Stimulated activated CD4-positive, alpha-beta T cell treated with anti-CD3 and anti-CD28 coated beads, Interleukin-15, amount 100 ng/mL, for 48 hours (primary cell): ENCODE results near the gene SFI1.

Source experiments
- DNase-seq, 2 donors: peaks; one replicate each; pipeline ENCODE4 v3.0.0-alpha.2; 2020; ENCODE audit warnings: low read depth in 2 of 2

Gene SFI1

DNA sequence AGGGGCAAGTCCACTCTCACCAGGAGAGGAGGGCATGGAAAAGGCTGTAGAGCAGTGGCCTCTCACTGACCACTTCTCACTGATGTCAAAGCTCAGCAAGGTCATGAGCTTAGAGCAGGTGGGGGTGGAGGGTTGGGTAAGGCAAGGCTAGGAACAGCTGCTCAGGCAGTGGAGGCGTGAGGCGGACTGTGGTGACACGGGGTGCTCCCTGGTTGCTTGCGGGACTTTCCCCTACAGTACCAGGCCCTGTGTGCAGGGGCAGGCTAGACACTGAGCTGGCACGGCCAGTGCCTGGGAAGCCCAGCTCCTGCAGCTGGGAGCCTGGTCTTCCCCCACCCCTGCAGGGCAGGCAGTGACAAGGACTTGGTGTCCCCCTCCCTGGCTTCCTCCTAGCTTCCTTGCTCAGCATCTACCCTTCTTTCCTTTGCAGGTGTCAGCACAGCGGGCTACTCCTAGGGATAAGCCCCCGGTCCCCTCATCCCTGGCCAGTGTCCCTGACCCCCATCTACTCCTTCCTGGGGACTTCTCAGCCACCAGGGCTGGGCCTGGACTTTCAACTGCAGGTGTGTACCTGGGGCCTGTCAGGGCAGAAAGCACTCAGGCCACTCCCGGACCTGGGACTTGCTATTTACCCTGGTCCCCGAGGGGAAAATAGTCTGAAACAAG, 120.1 kb downstream of the SFI1 start:
- DNase-seq = no peak

DNA sequence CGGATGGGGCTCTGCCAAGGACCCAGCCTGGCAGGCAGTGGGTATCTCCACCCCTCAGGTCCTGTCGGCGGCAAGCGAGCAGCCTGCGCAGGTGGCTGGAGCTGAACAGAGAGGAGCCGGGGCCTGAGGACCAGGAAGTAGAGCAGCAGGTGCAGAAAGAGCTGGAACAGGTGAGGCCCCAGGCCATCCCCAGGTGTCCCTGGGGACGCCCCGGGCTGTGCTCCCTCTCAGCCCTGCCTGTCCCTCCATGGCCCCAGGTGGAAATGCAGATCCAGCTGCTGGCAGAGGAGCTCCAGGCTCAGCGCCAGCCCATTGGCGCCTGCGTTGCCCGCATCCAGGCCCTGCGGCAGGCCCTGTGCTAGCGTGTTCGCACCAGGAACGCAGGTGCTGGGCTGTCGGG, 121.7 kb downstream of the SFI1 start:
- DNase-seq = no peak

DNA sequence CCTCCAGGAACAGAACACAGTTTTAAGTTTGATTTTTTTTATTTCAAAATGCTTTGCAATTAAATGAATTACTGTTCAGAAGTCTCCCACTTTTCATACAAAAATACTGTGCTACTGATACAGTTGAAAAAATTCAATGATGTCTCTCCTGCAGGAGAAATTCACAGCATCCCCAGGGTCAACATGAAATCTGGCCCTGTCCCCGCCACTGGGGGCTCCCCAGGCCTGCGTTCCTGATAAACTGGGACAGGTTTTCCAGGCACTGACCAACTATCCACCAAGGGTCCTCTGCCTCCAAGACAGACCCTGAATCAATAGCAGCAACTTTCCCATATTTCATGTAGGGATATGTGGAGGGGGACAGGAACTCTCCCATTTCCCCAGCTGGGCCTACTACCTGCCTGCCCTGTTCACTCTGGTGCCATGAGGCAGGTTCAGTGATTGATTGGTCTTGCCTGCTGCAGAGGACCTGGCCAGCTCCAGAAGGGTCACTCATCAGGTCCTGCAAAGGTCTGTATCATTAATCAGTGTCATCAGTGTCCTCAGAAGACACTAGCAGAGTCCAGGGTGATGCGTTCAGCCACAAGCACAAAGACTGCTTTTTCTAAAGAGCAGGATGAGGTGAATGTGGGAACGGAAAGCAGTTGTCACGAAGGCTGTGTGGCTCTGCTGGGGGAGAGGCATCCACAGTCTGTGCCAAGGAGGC, 122.3 kb downstream of the SFI1 start:
- no peak for DNase-seq

DNA sequence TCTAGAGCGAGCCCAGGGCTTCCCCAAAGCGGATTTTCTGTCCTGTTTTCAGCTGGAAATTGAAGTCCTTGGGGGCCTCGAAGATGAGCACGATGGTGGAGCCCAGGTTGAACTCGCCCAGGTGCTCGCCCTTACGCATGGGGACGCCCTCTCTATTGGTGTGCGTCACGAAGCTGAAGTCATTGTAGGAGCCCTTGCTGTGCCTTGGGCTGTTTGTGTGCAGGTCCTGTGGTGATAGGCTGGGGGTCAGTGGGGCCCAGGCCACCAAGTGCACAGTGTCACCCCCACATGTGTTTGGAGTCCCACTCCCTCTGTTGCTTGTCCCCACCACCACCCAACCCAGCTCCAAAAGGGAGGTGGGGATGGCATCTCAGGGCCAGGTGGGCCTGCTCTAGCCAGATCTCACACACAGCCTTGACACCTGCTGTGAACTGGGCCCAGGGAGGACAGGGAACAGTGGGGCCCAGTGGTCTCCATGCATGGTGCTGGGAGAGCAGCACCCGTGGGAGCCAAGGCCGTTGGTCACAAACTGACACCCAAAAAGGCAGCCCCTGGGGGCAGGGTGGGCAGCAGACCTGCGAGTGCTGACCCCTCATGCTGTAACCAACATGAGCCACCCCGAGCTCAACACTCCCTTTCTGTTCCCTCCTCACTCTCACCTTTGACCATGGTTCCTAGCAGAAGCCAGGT, 123.4 kb downstream of the SFI1 start:
- no peak for DNase-seq

DNA sequence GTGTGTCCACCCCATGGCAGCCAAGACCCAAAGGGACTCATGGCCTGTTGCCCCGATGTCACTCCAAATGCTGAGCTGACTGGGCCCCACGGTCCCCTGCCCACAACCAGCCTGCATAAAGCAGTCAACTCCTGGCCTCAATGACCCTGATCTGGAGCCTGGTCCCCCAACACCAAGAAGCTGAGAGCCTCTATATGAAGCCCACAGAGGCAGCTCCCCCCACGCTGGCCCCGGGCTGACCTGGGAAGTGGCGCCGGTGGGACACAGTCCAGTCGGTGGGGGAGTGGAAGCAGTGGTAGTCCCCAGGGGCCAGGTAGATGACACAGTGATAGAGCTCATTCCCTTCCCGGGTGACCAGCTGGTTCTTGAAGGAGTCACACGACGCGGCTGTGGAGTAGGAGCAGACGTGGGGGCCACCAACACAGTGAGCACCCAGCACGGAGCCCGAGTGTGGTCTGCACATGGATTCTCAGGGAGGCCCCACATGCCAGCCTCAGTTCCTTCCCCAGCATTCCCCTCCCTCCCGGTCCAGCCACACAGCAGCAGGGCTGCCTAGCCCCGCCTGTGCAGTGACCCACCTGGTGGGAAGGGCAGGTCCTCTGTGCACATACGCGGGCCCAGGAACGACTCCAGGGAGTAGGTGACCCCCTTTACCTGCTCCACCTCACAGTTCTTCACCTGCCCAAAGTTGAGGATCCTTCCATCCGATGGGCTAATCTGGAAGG, 124.6 kb downstream of the SFI1 start:
- DNase-seq = no peak

DNA sequence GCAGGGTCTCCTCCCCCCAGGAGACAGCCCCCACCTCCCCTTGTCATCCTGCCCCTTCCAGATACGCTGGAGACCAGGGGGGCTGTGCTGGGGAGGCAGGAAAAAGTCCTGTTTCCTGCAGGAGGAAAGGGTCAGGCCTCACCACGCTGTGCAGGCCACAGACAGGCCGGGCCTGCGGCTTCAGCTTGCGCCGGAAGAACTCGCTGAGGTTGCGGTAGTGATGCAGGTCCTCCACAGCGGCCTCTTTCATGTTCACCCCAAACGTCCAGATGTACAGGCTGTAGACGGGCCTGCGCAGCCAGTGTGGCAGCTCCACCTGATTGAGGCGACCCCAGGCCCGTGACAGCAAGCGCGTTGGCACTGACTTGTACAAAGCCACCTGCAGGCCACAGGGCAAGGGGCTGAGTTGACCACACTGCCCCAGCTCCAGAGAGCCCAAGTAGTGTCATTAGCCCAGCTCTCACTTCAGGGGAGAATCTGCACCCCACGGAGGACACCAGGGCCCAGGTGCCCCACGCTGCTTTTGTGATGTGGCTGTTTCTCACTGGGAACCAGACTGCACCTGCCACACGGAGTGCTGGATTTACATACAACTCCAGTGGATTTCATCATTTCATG, 125.3 kb downstream of the SFI1 start:
- DNase-seq = no peak

DNA sequence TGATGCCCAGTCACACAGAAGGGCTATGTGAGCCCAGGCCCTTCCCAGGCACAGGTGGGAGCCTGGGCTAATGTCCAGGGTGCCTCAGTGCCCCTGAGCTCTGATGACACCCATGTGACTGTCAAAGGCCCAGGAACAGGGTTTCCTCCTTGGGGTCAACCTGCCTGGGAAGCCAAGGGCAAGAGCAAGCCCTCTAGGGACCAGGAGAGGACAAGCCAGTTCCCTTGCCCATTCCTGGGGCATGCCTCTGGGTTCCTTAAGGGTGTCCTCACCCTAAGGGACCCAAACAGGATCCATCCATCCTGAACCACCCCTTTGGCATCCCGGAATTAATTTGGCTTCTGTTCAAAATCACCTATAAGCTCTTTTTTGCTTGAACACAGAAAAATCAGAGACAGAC, 126.6 kb downstream of the SFI1 start:
- no peak for DNase-seq

DNA sequence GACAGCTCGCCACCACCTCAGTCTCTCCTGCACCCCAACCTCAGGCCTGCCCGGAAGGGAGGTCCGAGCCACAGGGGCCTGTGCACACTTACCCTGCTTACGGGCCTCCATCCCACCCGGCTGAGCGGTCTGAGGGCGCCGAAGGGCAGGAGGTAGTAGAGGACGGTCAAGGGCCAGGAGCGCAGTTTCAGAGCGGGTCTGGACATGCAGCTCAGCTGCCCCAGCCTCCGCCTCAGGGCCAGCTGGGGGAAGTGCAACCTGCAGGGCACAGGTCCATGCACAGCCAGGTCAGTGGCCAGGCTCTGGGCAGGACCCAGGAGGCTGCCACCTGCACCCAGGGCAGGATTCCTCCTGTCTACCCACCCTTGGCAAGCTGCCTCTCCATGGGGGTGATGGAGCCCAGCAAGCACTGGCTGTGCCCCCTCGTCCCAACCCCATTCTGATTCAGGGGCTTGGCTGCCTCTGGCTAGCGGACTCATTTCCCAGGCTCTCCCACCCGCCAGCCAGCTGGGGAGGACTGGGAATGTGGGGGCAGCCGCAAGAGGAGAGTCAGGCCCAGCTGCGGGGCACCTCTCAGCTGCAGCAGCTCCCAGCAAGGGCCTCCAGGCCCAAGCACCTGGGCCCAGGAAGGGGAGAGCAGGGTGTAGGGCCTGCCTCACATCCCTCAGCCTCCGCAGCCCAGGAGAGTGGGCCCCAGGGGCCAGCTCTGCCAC, 127.4 kb downstream of the SFI1 start:
- DNase-seq = no peak

DNA sequence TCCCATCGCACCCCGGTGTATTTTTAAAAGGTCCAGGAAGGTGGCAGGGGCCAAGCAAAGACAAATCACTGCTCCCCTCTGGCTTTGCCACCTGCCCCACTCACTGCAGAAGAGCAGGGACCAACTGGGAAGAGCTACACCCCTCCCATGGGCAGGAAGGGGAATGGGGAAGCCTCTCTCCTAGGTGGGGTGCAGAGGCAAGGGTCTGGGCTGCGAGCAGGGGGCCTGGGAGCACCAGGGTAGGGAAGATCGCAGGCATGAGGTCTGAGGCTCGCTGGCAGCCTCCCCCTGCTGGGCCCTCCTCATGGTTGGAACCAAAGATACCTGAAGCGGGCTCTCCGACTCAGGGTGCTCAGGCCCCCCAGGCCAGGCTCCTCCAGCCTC, 128.9 kb downstream of the SFI1 start:
- no peak for DNase-seq

DNA sequence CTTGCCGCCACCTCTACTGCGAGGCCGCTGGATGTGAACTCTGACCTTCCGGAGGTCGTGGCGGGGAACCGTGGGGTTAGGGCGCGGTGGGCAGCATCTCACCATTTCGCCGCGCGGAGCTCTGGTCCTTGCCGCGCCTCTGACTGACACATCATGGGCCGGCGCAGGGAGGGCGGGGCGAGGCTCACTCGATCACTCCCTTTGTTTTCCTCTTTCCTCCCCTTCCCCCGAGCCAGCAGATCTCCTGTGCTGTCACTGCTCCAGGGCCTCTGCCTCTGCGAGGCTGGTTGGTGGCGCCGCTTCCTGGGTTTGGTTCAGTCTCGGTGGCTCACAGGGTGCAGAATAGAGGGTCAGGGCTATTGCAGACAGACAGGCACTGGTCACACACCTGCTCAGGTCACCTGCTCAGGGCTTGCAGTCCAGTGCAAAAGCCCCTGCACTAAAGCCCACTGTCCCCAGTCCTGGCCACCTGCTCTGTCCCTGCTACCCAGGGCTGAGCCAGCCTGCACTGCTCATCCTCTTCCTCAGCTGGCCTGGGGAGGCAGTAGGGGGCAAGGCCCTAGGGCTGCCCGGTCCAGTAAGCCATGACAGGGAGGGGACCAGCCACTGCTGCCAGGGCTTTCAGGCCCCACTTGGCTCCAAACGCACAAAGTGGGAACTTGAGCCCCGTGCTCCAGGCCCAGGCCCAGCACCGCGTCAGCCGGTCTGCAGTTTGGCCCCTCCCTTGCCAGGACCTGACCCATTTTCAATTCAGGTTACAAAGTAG, 129.5 kb downstream of the SFI1 start:
- DNase-seq = no peak

DNA sequence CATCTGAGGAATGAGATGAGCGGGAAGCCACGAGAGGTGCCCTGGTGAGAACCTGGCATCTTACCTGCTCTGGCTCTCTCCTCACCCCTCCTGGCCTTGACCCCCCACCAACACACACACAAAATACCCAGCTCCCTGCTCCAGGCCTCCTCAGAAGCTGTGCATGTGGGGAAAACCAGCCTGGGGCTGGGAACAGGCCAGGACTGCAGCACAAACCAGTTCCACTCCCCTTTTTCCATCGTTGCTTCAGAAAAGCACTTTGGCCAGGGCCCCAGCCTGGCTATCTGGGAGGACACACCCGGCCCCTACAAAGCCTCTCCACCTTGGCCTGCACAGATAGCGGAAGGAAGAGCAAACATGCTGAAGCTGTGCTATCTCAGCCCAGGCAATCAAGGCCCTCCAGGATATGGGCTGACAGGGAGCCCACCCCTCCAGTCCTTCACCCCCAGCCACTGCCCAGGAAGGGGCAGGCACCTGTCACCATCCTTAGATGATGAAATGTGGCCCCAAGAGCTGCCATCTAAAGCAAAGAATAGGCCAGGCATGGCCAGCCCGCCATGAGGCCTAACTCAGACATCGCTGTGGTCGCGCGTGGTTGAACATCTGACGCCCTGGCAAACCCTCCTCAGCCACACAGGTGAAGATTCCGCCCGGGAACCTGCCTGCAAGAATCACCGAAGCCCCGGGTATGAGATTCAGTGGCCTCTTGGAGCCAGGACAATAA, 130.3 kb downstream of the SFI1 start:
- DNase-seq = no peak

DNA sequence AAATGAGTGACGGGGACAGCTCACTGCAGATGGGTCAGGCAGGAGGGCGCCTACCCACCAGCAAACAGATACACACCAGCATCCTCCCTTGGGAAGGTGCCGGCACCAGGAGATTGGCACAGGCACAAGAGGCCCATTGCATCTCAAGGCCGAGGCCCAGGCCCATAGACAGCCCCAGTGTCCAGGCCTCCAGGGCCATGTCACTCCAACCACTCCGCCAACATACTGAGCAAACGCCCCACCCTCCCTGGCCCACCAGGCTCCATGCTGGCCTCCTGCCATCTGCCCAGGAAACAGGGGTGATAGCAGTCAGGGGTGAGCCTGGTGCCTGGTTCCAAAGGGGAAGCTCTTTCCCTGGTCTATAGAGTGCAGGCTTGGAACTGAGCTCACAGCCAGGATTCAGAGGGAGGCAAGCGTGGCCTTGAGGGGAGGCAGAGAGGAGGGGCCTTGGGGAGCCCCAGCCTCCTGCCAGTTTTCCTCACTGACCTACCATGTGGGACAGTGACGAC, 130.9 kb downstream of the SFI1 start:
- no peak for DNase-seq

DNA sequence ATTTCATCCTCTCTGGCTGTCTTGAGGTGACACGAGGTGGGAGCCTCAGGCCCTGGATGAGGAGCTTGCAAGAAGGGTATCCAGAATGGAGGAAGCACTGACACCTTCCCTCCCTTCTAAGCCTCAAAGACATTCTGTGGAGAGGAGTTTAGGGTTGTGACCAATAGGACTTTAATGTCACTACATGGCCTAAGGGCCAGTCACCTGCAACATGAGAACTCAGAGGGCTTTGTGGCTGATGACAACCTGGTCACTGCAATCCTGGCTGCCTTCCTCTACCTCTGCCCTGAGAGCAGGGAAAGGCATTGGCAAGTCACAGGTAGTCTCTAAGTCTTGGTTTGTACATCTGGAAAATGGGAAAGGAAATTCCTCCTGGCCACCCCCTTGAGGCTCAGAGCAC, 132.0 kb downstream of the SFI1 start:
- DNase-seq = no peak

DNA sequence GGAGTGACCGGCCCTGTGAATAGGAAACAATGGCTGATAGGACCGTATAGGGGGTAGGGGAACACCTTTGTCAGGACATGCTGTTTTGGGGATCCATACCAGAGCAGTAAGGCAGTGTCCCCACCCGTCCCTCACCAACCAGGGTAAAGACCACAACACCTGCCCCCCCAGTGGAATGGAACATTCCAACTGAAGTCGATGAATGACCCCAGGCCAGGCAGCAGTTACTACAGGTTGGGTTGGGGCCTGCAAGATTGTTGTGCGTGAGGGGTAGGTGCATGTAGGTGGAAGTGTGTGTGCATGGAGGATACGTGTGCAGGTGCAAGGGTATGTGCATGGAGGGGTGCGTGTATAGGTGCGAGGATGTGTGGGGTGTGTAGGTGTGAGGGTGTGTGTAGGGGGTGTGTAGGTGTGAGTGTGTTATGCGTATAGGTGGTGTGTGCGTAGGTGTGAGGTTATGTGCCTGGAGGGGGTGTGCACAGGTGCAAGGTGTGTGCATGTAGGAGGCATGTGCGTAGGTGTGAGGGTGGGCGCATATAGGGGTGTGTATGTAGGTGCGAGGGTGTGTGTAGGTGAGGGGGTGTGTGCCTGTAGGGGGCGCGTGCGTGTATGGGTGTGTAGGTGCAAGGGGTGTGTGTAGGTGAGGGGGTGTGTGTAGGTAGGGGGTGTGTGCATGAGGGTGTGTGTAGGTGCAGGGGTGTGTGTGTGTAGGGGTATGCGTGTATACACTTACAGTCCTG, 132.8 kb downstream of the SFI1 start:
- DNase-seq = no peak

DNA sequence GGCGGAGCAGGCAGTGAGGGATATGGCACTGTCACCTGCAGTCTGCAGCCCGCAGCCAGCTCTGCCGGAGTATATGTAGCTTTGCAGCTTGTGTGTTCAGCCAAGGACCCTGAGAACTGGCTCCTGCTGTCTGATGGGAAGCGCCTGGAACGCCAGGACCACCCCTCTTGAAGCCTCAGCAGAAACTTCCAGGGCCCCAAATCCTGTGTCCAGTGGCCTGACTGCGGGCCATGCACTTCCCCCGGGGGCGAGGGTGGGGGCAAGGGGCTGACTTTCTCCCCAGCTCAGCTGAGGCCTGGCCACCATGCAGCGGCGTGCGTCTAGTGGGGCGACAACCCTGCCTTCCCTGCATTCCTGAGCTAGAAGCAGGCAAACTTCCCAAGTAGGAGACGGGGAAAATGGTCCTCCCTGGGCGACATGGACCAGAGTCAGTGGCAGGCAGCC, 133.4 kb downstream of the SFI1 start:
- DNase-seq = no peak

DNA sequence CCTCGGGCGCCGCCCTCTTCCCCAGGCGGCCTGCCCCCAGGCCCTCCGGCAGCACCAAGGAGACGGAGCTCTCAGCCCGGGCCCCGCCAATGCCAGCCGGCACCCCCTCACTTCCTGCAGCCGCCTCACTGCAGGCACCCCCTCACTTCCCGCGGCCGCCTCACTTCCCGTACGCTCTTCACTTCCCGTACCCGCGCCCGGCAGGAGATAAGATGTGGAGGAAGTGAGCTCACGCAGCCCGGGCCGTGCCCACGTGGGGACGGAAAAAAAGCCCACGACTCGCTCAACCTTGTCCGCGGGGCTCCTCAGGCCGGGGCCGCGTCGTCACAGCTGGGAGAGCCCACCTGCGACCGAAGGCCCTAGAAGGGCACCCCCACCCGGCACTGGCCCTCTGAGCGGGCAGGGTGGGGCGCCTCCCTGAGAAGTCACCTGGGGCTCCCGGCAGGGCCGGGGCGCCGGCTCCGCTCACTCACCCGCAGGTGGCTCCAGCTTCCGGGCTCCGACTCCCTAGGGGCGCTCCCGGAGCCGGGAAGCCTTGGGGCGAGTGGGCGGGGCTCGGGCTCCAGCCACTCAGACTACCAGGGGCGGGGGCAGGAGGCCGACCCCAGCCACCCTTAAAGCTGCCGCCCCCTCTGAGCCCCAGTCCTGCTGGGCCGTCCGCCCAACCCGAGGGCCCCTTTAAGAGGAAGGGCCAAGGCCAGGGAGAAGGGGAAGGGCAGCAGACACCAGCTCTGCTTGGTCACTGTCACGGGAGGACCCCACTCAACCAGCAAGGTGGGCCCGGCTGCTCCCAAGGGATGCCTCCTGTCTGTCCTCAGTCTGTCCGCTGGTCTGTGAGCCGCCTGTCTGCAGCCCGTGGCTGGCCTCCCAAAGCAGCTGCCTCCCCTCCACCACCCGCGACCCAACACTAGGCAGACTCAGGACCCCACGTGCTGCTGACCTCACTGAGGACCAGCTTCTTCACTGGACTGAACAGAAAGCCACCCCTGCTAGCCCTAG, 134.3 kb downstream of the SFI1 start:
- peak; percentile 82 to 83 for DNase-seq

DNA sequence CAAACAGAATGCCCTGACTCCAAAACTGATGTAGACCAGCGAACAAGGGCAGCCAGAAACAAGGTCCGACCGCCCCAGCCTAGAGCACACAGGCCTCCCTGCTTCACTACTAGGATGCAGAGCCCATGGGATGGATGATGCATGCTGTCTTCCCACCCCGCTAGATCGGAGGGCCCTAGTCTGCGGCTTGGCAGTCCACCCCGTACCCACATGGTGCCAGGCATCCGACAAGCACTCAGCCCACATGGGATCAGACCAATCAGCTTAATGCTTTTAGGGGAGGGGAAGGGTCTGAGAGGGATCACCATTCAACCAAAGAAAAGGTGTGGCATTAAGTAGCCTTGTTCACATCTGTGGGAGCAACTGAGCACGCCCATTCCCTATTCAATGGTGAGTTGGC, 135.1 kb downstream of the SFI1 start:
- DNase-seq = no peak
